Fibroblast of villous mesenchyme (primary cell): ENCODE measurements around the gene EDNRA. TPM values are rescaled to one million over a fixed set of nuclear protein-coding genes. Genes with fewer than 3 reads are reported as not detected.
A peak's percentile ranks its signal among the peaks of the same experiment; 100 is the strongest.
"Not testable (repeated sequence)": the region's sequence is repeated elsewhere in the genome, so short reads cannot be mapped to it uniquely, and the experiment has no call there.

ENCODE experiments used
- DNase-seq: peaks from one replicate; pipeline ENCODE4 v3.0.0-alpha.2; 2010; ENCODE audit warnings: low read depth
- H3K4me3 ChIP-seq: 2 replicates; pipeline ENCODE4 v1.5.1; 2011; ENCODE audit warnings: low read depth, mild to moderate bottlenecking, low read length
- CTCF ChIP-seq: IDR thresholded peaks from 2 replicates; pipeline ENCODE4 v1.5.1; 2012; ENCODE audit warnings: low read depth, mild to moderate bottlenecking, low read length; ENCODE audit not compliant: insufficient read depth
- total RNA-seq: library from RNA; depleted of rRNA; stranded (reverse); fragments of >200 nt; gene quantifications from 2 replicates; pipeline ENCODE4 v1.2.3, GENCODE V29; 2012

Gene EDNRA
- total RNA-seq, result 0.86 and 4.2 TPM in 2 replicates

- peak within 1 kb of the TSS; percentile 59 for H3K4me3 ChIP-seq
- TF ChIP-seq CTCF, result no peak
- peak; percentile 54 for DNase-seq
These were observed at the start of gene EDNRA for GRCh38 chr4:147480891-147481576. Gene EDNRA (plus strand): TSS chr4:147481097. CDS start chr4:147485682, 4,585 bp downstream.

- DNase-seq, H3K4me3 ChIP-seq: not testable (repeated sequence)
These were observed 46.5 kb upstream of the EDNRA start for GRCh38 chr4:147434370-147434769.

DNA sequence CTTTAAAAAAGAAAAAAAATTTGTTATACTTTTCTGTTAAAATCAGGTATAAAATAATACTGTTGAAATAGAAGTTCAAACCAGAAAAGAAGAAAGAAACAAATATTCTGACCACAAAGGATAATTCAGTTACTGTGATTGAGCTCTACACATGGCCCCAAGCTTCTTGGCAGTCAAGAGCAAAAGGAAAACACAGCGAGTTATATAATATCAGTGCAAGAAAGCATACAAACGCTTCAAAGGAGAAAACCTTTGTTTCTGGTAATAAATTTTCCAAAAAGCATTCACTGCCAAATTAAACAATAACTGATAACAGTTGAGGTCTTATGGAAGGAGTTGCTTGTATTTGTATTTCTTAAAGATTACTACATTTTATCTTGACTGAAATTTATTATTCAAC lies 40.5 kb upstream of the EDNRA start:
- H3K4me3 ChIP-seq, result no peak overlapping the region
- TF ChIP-seq CTCF, result no peak
- DNase-seq, result no peak

- no peak for DNase-seq
- no peak for TF ChIP-seq CTCF
- no peak overlapping the region for H3K4me3 ChIP-seq
These were observed 33.1 kb upstream of the EDNRA start for GRCh38 chr4:147447786-147448185.

GRCh38 chr4:147453561-147454141 lies 27.2 kb upstream of the EDNRA start:
- DNase-seq, result peak; percentile 31
- no peak for TF ChIP-seq CTCF
- no peak overlapping the region for H3K4me3 ChIP-seq

DNA sequence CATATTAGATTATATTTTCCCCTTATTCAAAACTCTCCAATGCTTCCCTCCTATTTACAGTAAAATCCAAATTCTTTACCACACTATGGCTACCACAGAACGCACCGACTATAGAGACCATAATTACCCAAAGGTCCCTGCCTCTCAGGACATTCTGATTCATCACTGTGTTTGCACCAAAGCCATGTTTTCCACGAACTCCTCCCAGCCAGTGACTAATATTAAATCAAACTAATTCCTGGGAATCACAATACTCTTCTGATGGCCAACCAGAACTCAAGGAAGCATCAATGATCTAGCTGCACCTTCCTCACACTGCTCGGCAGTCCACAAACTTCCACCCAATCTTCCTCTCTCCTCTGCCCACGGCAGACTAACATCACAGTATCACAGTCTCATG lies 24.2 kb upstream of the EDNRA start:
- DNase-seq, result no peak
- H3K4me3 ChIP-seq, result no peak overlapping the region
- no peak for TF ChIP-seq CTCF

DNA sequence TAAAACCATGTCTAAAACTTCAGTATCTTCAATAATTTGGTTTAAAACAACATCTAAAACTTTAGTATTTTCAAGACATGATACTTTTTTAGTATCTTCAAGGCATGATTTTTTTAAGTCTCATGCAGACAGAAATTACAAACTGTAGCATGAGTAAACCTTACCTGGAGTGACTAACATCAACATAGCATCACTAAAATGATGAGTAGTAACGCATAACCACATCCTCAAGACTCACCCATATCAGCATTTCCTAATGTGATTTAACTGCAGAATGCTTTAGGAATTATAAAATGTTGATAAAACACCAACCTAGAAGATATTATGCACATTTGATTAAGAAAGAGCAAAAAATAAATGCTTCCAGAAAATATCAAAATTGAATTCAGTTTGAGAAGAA lies 19.7 kb upstream of the EDNRA start:
- DNase-seq, result no peak
- no peak overlapping the region for H3K4me3 ChIP-seq
- no peak for TF ChIP-seq CTCF
